Measurements from ENCODE around the gene KCND3. TPM values are rescaled to one million over a fixed set of nuclear protein-coding genes. Genes with fewer than 3 reads are reported as not detected.

The KCND3 gene
- total and polyA plus RNA-seq, 2 experiments from 2014 or later = 0.10 to 0.18 TPM

DNA sequence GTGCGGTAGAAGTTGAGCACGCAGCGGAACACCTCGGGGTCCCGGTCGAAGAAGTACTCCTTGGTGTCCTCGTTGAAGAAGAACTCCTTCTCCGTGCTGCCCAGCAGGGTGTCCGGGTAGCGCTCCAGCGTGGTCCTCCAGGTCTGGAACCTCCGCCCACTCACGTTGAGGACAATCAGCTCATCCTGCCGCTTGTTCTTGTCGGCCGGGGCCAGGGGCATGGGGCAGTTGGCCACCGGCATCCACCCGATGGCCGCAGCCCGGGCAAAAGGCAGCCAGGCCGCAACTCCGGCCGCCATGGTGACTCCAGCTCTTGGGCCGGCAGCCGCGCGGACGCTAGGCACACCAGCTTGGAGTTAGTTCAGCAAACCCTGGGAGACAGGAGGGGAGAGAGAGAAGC is 7.0 kb downstream of the KCND3 start (continued):
- TF ChIP-seq, protein P1, sequence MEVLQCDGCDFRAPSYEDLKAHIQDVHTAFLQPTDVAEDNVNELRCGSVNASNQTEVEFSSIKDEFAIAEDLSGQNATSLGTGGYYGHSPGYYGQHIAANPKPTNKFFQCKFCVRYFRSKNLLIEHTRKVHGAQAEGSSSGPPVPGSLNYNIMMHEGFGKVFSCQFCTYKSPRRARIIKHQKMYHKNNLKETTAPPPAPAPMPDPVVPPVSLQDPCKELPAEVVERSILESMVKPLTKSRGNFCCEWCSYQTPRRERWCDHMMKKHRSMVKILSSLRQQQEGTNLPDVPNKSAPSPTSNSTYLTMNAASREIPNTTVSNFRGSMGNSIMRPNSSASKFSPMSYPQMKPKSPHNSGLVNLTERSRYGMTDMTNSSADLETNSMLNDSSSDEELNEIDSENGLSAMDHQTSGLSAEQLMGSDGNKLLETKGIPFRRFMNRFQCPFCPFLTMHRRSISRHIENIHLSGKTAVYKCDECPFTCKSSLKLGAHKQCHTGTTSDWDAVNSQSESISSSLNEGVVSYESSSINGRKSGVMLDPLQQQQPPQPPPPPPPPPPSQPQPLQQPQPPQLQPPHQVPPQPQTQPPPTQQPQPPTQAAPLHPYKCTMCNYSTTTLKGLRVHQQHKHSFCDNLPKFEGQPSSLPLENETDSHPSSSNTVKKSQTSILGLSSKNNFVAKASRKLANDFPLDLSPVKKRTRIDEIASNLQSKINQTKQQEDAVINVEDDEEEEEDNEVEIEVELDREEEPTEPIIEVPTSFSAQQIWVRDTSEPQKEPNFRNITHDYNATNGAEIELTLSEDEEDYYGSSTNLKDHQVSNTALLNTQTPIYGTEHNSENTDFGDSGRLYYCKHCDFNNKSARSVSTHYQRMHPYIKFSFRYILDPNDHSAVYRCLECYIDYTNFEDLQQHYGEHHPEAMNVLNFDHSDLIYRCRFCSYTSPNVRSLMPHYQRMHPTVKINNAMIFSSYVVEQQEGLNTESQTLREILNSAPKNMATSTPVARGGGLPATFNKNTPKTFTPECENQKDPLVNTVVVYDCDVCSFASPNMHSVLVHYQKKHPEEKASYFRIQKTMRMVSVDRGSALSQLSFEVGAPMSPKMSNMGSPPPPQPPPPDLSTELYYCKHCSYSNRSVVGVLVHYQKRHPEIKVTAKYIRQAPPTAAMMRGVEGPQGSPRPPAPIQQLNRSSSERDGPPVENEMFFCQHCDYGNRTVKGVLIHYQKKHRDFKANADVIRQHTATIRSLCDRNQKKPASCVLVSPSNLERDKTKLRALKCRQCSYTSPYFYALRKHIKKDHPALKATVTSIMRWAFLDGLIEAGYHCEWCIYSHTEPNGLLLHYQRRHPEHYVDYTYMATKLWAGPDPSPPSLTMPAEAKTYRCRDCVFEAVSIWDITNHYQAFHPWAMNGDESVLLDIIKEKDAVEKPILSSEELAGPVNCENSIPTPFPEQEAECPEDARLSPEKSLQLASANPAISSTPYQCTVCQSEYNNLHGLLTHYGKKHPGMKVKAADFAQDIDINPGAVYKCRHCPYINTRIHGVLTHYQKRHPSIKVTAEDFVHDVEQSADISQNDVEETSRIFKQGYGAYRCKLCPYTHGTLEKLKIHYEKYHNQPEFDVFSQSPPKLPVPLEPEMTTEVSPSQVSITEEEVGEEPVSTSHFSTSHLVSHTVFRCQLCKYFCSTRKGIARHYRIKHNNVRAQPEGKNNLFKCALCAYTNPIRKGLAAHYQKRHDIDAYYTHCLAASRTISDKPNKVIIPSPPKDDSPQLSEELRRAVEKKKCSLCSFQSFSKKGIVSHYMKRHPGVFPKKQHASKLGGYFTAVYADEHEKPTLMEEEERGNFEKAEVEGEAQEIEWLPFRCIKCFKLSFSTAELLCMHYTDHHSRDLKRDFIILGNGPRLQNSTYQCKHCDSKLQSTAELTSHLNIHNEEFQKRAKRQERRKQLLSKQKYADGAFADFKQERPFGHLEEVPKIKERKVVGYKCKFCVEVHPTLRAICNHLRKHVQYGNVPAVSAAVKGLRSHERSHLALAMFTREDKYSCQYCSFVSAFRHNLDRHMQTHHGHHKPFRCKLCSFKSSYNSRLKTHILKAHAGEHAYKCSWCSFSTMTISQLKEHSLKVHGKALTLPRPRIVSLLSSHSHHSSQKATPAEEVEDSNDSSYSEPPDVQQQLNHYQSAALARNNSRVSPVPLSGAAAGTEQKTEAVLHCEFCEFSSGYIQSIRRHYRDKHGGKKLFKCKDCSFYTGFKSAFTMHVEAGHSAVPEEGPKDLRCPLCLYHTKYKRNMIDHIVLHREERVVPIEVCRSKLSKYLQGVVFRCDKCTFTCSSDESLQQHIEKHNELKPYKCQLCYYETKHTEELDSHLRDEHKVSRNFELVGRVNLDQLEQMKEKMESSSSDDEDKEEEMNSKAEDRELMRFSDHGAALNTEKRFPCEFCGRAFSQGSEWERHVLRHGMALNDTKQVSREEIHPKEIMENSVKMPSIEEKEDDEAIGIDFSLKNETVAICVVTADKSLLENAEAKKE (CRISPR knock-in tag; IDR thresholded peaks at IDR 0.05) = no peak

DNA sequence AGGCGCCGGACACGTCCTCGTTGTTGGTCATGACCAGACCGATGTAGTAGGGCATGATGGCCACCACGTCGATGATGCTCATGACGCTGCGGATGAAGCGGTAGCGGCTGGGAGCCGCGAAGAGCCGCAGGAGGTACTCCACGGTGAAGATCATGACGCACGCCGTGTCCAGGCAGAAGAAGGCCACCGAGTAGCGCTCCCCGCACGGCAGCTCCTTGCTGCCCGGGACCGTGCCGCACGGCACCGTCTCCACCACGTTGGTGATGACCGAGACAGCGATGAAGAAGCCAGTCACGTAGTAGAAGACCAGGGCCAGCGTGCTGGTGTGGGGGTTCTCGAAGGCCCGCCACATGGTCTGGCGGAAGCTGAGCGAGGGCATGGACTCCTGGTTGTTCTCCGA is 7.6 kb downstream of the KCND3 start:
- Mint-ChIP-seq H3K27me3 (ENCODE audit: insufficient read depth, low read depth, poor library complexity) (peaks cover 12% of the 10 kb centered on the region), H3K4me3 (no peak overlapping the region), H3K36me3 (ENCODE audit: low read depth) (peaks cover 5% of the 10 kb centered on the region; the same call in 1 of the 3 replicates), H3K9me3 (peaks cover 10% of the 10 kb centered on the region), H3K27ac (no peak overlapping the region), H3K4me1 (peaks cover 18% of the 10 kb centered on the region)
- Histone ChIP-seq H3K36me3 (ENCODE audit: insufficient read depth) (no peaks in the 10 kb centered on the region), H4K20me1 (replicated peaks; ENCODE audit: insufficient read depth) (no peaks in the 10 kb centered on the region), H3K27ac (ENCODE audit: low read depth) (no peak overlapping the region), H3K79me2 (replicated peaks; ENCODE audit: insufficient read depth) (no peaks in the 10 kb centered on the region), H3K9me2 (ENCODE audit: insufficient read depth) (peaks cover 4% of the 10 kb centered on the region; the same call in 1 of the 2 replicates), H3K4me2 (no peak overlapping the region), H3K4me1 (ENCODE audit: insufficient read depth) (no peaks in the 10 kb centered on the region; the same call in 1 of the 2 replicates), H3F3A (replicated peaks; ENCODE audit: low read depth) (no peaks in the 10 kb centered on the region), H3K27me3 (ENCODE audit: insufficient read depth) (peaks cover 10% of the 10 kb centered on the region), H3K4me3 (no peak overlapping the region), H2AFZ (no peak overlapping the region)
- ATAC-seq (no peak), DNase-seq (ENCODE audit: low spot score) (no peak)
- TF ChIP-seq, protein P2, sequence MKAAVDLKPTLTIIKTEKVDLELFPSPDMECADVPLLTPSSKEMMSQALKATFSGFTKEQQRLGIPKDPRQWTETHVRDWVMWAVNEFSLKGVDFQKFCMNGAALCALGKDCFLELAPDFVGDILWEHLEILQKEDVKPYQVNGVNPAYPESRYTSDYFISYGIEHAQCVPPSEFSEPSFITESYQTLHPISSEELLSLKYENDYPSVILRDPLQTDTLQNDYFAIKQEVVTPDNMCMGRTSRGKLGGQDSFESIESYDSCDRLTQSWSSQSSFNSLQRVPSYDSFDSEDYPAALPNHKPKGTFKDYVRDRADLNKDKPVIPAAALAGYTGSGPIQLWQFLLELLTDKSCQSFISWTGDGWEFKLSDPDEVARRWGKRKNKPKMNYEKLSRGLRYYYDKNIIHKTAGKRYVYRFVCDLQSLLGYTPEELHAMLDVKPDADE (IDR thresholded peaks at IDR 0.05) = no peak
- TF ChIP-seq, protein P1 (CRISPR knock-in tag; IDR thresholded peaks at IDR 0.05) = no peak
- TF ChIP-seq CREB1 (CRISPR knock-in tag; IDR thresholded peaks at IDR 0.05; ENCODE audit: low read depth) = no peak
- TF ChIP-seq, protein P3, sequence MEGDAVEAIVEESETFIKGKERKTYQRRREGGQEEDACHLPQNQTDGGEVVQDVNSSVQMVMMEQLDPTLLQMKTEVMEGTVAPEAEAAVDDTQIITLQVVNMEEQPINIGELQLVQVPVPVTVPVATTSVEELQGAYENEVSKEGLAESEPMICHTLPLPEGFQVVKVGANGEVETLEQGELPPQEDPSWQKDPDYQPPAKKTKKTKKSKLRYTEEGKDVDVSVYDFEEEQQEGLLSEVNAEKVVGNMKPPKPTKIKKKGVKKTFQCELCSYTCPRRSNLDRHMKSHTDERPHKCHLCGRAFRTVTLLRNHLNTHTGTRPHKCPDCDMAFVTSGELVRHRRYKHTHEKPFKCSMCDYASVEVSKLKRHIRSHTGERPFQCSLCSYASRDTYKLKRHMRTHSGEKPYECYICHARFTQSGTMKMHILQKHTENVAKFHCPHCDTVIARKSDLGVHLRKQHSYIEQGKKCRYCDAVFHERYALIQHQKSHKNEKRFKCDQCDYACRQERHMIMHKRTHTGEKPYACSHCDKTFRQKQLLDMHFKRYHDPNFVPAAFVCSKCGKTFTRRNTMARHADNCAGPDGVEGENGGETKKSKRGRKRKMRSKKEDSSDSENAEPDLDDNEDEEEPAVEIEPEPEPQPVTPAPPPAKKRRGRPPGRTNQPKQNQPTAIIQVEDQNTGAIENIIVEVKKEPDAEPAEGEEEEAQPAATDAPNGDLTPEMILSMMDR (conservative IDR thresholded peaks at IDR 0.05; ENCODE audit: low read depth in 2 of 2) = no peak
